ENCODE data around the gene MAP4.
"Not testable (repeated sequence)": the region's sequence is repeated elsewhere in the genome, so short reads cannot be mapped to it uniquely, and the experiment has no call there.

Gene MAP4

DNA sequence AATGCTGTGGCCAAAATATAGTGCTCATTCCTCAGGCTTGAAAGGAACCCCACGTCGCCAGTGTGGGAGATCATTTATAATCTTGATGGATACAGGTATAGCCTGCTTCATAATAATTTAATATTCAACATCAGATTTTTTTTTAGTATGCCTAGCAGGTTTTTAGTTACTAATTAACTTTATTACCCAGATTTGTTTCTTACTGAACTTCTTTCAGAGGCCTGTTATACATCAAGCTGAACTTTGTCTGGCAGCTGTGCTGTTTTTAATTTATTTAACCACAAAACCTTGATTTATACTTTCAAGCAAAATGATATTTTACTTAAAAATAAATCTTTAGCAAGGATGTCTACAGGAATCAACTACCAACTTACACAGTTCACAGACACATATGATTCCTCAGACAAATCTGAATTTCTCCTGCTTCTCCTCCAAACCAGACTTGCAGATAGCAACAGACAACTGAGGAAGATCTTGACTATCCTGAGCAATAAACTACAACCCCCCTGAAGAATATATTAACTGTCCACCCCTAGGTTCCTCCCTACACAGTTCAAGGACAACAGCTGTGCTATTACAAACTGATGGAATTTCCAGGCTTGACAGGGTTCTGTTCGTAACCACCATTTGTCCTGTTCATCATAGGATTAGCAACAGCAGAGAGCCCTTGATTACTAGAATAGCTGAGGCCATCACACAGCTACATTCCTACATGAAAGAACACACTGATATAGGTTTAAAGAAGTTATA, 610 bp downstream of the MAP4 start:
- no peak for DNase-seq (ENCODE audit: low read depth)

DNA sequence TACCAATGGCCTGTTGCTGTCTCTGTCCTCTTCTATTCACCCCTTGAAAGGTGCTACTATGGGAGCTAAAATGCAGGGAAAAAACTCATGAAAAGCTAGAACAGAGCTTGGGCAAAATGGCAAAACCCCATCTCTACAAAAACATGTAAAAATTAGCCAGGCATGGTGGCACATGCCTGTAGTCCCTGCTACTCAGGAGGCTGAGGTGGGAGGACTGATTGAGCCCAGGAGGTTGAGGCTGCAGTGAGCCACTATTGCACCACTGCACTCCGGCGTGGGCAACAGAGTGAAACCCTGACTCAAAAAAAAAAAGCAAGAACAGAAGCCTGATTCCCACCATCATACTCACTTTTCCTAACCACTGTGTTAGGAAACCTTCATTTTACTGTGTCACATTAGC, 1.9 kb downstream of the MAP4 start:
- DNase-seq (ENCODE audit: low read depth) = no peak

DNA sequence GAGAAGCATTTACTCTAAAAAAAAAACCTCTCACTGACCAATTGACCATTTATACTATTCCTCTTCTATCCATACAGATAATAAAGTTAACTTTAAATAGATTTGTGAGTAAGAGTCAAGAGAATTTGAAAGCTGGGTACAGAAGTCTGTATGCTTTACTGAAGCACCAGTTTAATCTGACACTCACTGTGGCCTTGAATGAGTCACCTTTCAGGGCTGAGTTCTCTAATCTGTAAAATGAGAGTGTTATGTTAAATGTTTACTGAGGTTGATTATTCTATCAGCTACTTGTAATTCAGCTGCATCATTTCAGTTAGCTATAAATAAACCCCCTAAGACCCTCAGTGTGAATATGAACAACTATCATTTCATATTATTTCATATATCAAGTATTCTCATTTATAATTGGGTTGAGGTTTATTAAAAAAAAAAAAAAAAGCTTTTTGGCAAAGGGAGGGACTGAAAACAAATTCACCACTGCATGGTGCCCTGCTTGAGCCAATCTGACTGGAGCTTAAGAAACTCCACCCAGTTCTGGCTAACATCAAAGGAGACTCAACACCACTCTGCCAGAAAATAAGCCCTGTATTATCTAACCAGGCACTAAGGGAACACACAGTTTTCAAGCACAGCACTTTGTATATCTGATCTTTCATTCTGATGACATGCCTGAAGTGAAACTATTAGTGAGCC, 2.8 kb downstream of the MAP4 start:
- DNase-seq (ENCODE audit: low read depth) = no peak

DNA sequence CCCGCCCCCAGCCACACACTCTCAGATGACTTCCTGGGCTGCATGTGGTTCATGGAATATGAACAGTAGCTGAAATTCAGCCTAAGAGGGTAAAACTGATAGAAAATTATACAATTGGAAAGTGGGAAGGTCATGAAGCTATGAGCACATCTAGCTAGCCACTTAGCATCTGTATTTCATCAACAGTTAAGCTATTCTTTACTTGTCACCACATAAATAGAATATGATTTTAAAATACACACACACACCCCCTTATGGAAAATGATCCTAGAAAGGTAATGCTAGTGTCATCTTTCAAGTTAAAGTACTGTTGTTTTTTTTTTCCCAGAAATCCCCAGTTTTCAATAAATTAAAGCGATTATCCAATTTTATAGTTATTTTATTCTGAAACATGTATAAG, 3.6 kb downstream of the MAP4 start:
- no peak for DNase-seq (ENCODE audit: low read depth)

DNA sequence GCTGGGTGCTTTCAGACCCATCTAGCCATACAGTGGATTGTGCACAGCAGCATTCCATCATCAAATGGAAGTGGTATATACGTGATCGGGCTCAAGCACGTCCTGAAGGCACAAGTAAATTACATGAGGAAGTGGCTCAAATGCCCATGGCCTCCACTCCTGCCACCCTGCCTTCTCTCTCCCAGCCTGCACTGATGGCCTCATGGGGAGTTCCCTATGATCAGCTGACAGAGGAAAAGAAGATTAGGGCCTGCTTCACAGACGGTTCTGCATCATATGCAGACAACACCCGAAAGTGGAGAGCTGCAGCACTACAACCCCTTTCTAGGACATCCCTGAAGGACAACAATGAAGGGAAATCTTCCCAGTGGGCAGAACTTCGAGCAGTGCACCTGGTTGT, 8.2 kb downstream of the MAP4 start:
- DNase-seq (ENCODE audit: low read depth) = not testable (repeated sequence)

DNA sequence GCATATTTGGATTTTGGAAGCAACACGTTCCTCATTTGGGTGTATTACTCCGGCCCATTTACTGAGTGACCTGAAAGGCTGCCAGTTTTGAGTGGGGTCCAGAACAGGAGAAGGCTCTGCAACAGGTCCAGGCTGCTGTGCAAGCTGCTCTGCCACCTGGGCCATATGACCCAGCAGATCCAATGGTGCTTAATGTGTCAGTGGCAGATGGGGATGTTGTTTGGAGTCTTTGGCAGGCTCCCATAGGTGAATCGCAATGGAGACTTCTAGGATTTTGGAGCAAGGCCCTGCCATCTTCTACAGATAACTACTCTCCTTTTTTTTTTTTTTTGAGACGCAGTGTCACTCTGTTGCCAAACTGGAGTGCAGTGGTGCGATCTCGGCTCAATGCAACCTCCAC, 8.9 kb downstream of the MAP4 start:
- not testable (repeated sequence) for DNase-seq (ENCODE audit: low read depth)

DNA sequence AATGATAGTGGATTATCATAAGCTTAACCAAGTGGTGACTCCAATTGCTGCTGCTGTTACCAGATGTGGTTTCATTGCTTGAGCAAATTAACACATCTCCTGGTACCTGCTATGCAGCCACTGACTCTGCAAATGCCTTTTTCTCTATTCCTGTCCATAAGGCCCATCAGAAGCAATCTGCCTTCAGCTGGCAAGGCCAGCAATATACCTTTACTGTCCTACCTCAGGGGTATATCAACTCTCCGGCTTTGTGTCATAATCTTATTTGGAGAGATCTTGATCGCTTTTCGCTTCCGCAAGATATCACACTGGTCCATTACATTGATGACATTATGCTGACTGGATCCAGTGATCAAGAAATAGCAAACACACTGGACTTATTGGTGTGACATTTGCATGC, 9.4 kb downstream of the MAP4 start:
- DNase-seq (ENCODE audit: low read depth) = not testable (repeated sequence)

DNA sequence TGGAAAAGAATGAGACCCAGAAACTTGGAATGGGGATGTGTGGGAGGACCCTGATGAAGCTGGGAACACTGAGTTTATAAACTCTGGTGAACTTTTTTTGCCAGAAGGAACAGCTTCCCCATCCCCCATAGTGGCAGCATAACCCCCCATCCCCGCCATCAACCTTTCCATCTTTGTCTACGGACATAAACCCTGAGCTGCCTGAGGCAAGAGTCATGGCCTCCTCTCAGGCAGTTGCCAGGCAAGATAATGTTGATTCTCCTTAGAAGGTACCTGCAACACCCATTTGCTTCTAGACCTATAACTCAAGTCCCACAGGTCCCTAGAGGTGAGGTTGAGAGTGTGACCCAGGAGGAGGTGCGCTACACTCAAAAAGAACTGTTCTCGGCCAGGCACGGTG, 11.5 kb downstream of the MAP4 start:
- no peak for DNase-seq (ENCODE audit: low read depth)

DNA sequence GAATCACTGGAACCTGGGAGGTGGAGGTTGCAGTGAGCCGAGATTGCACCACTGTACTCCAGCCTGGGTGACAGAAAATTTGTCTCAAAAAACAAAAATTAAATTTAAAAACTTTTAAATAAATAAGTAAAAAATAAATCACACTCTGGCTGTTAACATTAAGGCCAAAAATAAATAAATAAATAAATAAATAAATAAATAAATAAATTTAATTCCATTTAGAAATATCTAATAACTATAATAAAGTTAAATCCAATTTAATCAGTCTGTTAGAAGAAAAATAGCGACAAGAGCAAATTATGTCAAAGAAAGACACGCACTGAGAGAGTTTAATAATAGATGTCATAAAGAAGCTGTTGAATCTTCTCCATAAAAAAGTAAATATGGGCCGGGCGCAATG, 13.4 kb downstream of the MAP4 start:
- no peak for DNase-seq (ENCODE audit: low read depth)

DNA sequence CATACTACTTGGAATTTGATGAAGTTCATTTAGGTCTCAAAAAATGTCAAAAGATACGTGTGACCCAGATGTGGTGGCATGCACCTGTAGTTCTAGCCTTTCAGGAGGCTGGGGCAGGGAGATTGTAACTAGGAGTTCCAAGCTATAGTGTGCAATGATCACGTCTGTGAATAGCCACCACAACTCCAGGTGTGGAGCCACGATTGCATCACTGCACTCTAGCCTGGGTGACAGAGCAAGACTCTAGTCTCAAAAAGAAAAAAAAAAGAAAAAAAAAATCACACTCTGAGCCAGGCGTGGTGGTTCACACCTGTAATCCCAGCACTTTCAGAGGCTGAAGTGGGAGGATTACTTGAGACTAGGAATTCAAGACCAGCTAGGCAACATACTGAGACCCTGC, 14.2 kb downstream of the MAP4 start:
- no peak for DNase-seq (ENCODE audit: low read depth)

DNA sequence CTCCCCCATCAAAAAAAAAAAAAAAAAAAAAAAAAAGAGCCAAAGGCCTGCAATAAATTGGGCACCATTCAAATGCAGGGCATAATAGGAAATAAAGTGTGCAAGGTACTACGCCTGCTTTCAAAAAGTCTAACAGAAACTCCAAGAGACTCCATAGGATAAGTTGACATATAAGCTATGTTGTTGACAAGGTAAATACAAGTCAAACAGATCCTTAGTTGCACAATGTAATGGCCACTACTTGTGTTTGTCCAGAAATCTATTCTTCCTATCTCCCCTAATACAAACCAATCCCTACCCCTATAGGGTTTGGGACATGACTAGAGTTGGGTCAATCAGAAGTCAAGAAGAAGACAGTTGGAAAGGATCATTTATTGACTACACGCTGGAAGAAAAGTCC, 16.0 kb downstream of the MAP4 start:
- DNase-seq (ENCODE audit: low read depth) = no peak

DNA sequence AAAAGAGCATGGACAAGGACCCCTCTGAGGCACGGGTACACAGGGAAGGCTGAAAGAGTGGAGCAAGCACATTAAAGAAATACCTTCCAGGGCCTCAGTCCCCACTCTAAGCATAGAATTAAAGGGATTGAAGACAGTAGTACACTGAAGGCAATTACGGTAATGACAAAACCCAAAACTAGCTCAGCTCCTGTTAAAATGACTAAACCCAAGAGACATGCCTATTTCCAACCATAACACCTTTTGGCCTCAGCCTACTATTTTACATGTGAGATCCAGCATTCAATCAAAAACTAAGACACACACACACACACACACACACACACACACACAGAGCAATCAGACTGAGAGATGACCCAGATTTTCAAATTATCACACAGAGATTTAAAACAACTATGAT, 19.8 kb downstream of the MAP4 start:
- no peak for DNase-seq (ENCODE audit: low read depth)

DNA sequence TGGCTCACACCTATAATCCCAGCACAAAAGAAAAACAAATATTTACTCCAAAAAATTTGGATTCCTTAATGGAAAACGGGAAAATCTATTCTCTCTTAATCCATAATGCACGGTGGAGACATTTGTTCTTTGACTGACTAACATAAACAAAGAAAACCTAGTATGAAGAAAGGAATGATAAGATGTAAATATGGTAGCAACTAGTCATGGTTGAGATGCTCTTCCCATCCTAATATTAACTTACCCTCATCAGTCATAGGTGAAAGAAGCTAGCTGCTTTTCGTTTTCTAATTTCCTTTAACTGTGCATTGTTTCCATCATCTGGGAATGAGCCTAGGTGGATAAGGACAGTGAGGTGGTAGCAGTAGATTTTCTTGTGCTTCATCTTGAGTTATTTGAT, 22.0 kb downstream of the MAP4 start:
- no peak for DNase-seq (ENCODE audit: low read depth)

DNA sequence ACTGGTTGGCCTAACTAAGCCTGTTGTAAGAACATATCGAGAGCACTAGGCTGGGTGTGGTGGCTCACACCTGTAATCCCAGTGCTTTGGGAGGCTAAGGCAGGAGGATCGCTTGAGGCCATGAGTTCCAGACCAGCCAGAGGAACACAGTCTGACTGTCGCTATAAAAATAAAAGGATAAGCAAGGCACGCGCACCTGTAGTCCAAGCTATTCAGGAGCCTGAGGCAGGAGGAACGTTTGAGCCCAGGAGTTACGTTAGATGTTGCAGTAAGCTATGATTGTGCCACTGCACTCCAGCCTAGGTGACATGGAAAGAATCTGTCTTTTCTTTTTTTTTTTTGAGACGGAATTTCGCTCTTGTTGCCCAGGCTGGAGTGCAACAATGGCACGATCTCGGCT, 24.9 kb downstream of the MAP4 start:
- no peak for DNase-seq (ENCODE audit: low read depth)

DNA sequence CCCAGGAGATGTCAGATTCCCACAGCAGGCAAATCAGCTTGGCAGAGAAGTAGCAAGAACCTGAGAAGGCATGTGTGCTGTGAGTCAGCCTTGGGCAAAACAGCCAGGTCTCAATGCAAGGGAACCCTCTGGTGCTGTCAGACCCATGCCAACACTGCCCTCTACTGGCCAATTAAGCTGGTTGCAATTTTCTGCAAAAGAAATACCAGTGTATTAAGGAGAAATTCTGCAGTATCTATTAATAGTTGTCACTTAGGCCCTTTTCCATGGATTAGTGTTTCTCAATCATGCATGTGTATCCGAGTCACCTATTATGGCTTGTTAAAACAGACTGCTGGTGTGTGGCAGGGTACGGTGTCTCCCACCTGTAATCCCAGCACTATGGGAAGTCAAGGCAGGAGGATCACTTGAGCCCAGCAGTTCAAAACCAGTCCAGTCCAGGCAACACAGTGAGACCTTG, 26.2 kb downstream of the MAP4 start:
- peak; percentile 69 for DNase-seq (ENCODE audit: low read depth)

DNA sequence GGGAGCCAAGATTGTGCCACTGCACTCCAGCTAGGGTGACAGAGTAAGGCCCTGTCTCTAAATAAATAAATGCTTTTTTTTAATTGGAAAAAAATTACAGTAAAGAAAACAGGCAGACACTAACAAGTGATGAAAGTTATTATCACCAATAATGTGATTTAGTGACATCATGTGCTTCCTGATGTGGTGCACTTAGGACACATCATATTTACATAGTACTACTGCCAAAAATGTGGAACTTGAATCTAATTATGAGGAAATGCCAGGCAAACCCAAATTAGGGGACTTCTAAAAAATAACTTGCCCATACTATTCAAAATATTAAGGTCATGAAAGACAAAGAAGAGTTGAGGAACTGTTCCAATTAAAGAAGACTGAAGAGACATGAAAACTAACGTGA, 30.8 kb downstream of the MAP4 start:
- no peak for DNase-seq (ENCODE audit: low read depth)

DNA sequence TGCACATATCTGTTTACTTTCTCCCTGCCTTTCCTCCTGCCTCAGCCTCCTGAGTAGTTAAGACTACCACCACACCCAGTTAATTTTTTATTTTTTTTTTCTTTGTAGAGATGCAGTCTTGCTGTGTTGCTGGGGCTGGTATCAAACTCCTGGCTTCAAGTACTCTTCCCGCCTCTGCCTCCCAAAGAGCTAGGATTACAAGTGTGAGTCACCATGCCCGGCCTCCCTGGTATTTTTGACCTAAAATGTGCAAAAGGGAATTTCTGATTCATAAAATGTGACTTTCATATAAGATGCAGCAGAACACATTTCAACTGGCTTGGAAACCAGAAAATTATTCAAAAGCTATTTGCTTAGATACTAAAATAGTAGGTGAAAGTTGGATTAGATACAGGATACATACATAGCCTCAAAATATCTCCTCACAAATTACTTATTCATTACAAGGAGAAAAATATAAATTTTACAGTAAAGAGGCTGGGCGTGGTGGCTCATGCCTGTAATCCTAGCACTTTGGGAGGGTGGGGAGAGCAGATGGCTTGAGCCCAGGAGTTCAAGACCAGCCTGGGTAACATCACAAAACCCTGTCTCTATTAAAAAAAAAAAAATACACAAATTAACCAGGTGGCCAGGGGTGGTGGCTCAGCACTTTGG, 32.0 kb downstream of the MAP4 start:
- DNase-seq (ENCODE audit: low read depth) = no peak

DNA sequence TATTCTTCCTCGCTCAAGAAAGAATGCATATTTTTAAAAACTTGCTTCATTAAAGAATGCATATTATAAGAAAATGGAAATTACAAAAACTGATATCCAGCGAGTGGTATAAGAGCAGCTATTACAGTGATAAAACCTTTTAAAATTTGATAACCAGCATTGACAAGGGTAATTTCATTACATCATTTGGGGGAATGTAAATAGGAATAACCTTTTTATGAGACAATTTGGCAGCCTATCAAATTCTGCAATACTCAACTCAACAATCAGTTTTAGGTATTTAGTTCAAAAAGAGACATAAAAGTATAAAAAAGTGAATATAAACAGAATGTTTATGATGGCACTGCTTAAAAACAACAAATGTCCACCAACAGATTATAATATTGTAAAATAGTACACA, 35.4 kb downstream of the MAP4 start:
- DNase-seq (ENCODE audit: low read depth) = no peak

DNA sequence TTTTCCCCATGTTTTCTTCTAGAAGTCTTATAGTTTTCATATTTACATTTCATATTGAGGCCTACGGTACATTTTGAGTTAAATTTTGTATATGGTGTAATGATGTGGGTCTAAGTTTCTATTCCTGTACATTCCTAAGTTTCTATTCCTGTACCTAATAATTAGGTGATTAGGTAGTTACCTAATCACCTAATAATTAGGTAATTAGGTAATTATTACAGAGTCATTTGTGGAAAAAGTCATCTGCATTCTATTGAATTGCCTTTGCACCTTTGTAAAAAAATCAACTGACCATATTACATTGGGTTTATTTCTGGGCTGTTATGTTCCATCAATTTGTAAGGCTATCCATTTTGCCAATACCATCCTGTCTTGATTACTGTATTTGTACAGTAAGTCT, 37.1 kb downstream of the MAP4 start:
- no peak for DNase-seq (ENCODE audit: low read depth)

DNA sequence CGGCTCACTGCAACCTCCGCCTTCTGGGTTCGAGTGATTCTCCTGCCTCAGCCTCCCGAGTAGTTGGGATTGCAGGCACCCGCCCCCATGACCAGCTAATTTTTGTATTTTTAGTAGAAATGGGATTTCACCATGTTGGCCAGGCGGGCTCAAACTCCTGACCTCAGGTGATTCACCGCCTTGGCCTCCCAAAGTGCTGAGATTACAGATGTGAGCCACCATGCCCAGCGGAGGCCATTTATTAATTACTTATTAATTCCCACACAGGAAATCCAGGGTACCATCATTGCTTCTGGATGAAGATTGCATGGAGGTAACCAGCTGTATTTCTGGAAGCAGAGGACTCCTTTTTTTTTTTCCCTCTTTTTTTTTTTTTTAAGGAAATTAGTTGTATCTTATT, 37.8 kb downstream of the MAP4 start:
- no peak for DNase-seq (ENCODE audit: low read depth)

DNA sequence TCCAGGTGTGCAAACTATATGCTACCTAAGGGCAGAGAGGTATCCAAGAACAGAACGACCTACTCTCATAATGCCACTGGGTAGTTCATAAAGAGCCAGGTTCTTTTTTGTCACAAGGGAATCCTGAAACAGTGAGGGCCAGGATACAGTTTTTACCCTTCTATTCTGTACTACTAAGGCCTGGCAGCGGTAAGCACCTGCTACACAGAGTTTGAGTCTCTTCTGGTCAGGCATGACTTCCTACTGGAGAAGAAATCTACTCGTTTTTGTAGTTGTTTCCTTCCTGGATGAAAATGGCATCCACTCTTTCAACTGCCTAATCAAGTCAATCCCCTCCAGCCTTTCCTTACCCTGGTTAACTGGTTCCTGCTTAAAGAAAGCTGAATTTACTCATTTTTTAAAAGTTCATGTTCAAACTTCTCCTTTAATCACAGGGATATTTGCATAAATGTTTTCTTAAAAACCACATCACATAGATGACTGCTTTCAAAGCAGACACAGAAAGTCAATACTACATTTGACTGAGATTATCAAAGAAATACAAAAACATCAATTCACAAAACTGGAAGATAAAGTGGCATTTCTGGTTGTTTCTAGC, 40.0 kb downstream of the MAP4 start:
- DNase-seq (ENCODE audit: low read depth) = no peak

DNA sequence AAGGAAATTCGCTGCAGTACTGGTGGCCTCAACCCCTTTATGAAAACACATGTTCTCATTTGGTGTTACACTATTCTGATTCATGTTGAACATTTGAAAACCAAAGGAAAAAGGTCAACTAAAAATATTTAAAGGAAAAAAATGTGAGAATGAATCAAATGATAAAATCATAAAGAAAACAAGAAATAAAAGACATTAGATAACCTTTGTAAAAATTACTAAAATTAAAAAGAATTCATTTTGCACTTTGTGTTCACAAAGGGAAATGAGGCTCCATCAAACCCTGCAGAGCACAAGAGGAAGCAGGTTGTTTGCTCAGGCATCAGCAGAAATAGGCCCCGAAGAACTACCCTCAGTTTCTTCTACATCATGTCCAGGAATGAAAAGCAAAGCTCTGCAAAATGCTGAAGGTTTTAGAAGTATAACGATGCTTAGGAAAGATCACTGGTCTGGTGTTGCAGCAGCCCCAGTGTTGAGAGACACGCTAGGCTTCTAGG, 41.2 kb downstream of the MAP4 start:
- no peak for DNase-seq (ENCODE audit: low read depth)

DNA sequence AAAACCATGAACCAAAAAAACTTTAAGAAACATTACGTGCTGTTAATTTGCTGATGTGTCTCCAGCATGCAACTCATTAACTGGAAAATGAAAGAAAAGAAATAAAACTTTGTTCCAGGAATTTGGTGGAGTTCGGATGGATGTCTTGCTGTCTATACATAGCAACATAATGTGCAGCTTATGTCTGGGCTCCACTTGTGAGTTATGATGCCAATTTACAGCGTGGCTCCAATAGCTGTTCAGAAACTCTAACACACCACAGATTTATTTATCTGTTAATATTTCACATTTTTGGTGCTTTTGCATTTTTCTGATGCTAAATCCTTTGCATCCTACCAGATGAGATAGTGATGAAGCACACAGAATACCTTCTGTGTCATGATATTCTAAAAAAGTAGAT, 45.1 kb downstream of the MAP4 start:
- DNase-seq (ENCODE audit: low read depth) = no peak
